Activated CD8-positive, alpha-beta T cell treated with anti-CD3 and anti-CD28 coated beads, Interleukin-2, amount 10 ng/mL, durations not matched to agents 7 days and 5 days (primary cell): ENCODE data around the gene CPNE7. TPM values are rescaled to one million over a fixed set of nuclear protein-coding genes. Genes with fewer than 3 reads are reported as not detected.
"Not testable (repeated sequence)": the region's sequence is repeated elsewhere in the genome, so short reads cannot be mapped to it uniquely, and the experiment has no call there.

Experiments
- ATAC-seq: fragments of 150-1000 bp; cut with Tn5 transposase; one replicate; pipeline ENCODE4 v1.10.0; 2021; ENCODE audit warnings: moderate library complexity
- CTCF ChIA-PET: fragments of 350-600 bp; sonication (Branson Sonifier 250); formaldehyde crosslinking; loops from one replicate; lab custom pipeline; 2021; ENCODE audit warnings: antibody characterized with exemption; lab: Charles Lee
- POLR2A ChIA-PET: fragments of 350-600 bp; sonication (Branson Sonifier 250); formaldehyde crosslinking; loops from one replicate; lab custom pipeline; 2021; ENCODE audit warnings: antibody characterized with exemption; lab: Charles Lee
- DNase-seq: peaks from one replicate; pipeline ENCODE4 v3.0.0-alpha.2; 2020
- H3K27ac Mint-ChIP-seq: one replicate; pipeline ENCODE4 v1.8.0; 2021; ENCODE audit warnings: mild to moderate bottlenecking, mixed read lengths
- H3K27me3 Mint-ChIP-seq: one replicate; pipeline ENCODE4 v1.8.0; 2021; ENCODE audit warnings: low read depth, mixed read lengths
- H3K36me3 Mint-ChIP-seq: one replicate; pipeline ENCODE4 v1.8.0; 2021; ENCODE audit warnings: low read depth, mixed read lengths
- H3K4me1 Mint-ChIP-seq: one replicate; pipeline ENCODE4 v1.8.0; 2021; ENCODE audit warnings: low read depth, mixed read lengths
- H3K4me3 Mint-ChIP-seq: one replicate; pipeline ENCODE4 v1.8.0; 2021; ENCODE audit warnings: mild to moderate bottlenecking, mixed read lengths
- H3K9me3 Mint-ChIP-seq: one replicate; pipeline ENCODE4 v1.8.0; 2022; ENCODE audit warnings: mixed read lengths; ENCODE audit not compliant: insufficient read depth
- total RNA-seq, 2 experiments: library from RNA; stranded (reverse); gene quantifications; one replicate each; pipeline ENCODE4 v1.2.3, GENCODE V29; 2021

The CPNE7 gene
- total RNA-seq, 2 experiments from 2014 or later = 1.1 to 1.8 TPM

DNA sequence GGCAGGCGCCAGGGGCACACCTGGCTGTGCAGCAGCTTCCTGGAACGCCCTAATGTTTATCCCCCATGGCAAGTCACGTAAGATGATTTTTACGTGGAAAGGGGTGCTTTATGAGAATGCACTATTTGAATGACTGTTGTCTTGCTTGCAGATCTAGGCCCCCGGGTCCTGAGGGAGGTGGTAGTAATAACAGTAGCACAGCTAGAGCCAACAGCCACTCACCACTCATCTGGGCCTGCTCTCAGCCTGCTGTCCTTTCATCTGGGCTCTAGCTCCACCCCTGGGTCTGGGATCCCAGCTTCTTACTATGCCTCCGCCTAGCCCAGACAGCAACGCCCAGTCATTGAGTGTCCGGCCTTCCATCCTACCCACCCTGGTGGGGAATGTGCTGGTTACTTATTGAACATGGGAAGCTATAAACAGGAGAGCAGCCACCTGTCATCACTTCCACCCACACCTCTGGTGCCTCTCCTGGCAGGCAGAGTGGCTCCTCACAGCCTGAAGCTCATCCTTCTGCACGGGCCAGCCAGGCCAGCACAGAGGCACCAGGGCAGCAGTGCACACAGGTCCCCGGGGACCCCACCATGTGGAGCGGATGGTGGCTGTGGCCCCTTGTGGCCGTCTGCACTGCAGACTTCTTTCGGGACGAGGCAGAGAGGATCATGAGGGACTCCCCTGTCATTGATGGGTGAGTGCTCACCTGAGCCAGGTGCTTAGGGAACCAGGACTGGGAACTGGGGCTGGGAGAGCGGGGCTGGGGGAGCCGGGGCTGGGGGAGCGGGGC, 54.5 kb downstream of the CPNE7 start:
- ATAC-seq (no peak), DNase-seq (no peak)
- Mint-ChIP-seq H3K4me1 (no peaks in the 10 kb centered on the region), H3K4me3 (no peak overlapping the region), H3K27me3 (peaks cover 5% of the 10 kb centered on the region), H3K9me3 (no peaks in the 10 kb centered on the region), H3K36me3 (no peaks in the 10 kb centered on the region), H3K27ac (no peak overlapping the region)
- CTCF ChIA-PET = no interaction called here
- POLR2A ChIA-PET = no interaction called here

DNA sequence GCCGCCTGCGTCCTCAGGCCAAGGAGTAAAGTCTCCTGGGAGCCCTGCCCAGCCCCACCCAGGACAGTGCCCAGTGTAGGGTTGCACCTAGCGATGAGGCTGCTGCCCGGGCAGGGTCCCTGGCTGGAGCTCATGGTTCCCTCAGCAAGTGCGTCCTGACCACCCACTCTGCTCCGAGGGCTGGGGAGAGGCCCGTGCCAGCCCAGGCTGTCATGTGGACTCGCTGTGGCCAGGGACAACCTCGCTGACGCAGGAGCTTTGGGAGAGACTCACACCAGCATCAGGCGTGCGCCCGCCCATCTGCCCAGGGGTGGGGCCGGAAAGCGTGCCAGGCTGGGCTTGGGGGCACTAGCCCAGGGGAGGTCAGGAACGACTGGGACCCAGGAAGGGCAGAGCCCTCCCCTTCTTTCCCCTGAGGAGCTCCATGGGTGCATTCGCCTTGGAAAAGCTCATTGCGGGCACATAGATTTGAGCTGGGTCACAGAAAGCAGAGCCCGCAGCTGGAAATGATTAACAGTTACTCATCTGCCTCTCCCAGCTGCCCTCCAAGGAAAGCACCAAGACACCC, 57.6 kb downstream of the CPNE7 start:
- DNase-seq (no peak), ATAC-seq (no peak)
- no peaks in the 10 kb centered on the region for H3K27me3 Mint-ChIP-seq
- ChIA-PET POLR2A (interaction anchor here (1.0 kb wide), 1 partner anchor 15 kb away, joined by 3 read pairs; no protein-coding TSS in a partner anchor), CTCF (interaction anchor here (0.8 kb wide), 1 partner anchor 9 kb away, joined by 3 read pairs; no protein-coding TSS in a partner anchor)
- no peaks in the 10 kb centered on the region for H3K4me1 Mint-ChIP-seq
- H3K9me3 Mint-ChIP-seq = no peaks in the 10 kb centered on the region
- no peaks in the 10 kb centered on the region for H3K36me3 Mint-ChIP-seq
- no peak overlapping the region for H3K27ac Mint-ChIP-seq
- H3K4me3 Mint-ChIP-seq = no peak overlapping the region

DNA sequence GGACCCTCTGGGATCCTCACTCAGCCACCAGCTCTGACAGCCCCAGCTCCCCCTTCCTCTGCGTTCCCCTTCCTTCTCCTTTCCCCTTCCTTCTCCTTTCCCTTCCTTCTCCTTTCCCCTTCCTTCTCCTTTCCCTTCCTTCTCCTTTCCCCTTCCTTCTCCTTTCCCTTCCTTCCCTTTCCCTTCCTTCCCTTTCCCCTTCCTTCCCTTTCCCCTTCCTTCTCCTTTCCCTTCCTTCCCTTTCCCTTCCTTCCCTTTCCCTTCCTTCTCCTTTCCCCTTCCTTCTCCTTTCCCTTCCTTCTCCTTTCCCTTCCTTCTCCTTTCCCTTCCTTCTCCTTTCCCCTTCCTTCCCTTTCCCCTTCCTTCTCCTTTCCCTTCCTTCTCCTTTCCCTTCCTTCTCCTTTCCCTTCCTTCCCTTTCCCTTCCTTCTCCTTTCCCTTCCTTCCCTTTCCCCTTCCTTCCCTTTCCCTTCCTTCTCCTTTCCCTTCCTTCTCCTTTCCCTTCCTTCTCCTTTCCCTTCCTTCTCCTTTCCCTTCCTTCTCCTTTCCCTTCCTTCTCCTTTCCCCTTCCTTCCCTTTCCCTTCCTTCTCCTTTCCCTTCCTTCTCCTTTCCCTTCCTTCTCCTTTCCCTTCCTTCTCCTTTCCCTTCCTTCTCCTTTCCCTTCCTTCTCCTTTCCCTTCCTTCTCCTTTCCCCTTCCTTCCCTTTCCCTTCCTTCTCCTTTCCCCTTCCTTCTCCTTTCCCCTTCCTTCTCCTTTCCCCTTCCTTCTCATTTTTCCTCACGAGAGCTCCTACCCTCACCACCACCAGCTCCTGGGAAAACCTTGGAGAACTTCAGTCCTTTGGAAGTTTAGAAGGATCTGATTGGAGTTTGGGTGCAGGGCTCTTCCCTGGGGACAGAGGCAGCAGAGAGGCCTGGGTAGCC, 59.2 kb downstream of the CPNE7 start:
- ATAC-seq, DNase-seq, H3K36me3 Mint-ChIP-seq, H3K4me1 Mint-ChIP-seq, H3K4me3 Mint-ChIP-seq, H3K27me3 Mint-ChIP-seq, H3K27ac Mint-ChIP-seq, H3K9me3 Mint-ChIP-seq, CTCF ChIA-PET: not testable (repeated sequence)
- POLR2A ChIA-PET = interaction anchor here (0.6 to 1.1 kb wide), 2 partner anchors 319 to 564 kb away, joined by 3 read pairs; no protein-coding TSS in a partner anchor

DNA sequence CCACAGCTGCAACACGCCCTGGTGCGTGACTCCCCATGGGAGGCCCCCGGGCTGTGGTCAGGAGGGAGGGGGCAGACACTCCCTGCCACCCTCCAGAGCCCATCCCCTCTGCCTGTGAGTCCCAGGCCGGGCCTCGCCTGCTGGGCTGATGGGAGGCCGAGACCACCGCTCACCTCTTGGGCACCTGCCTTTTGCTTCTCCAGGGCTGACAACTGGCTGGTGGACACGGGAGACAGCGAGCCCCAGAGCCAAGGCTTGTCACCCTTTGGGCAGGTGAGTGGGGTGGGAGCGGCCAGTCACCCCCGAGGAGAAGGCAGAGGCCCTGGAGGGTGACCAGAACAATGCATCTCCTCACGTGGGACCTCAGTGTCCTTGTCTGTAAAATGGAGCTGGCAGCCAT, 61.1 kb downstream of the CPNE7 start:
- peaks cover 9% of the 10 kb centered on the region for H3K4me1 Mint-ChIP-seq
- H3K9me3 Mint-ChIP-seq = no peaks in the 10 kb centered on the region
- ATAC-seq (no peak), DNase-seq (no peak)
- CTCF ChIA-PET = no interaction called here
- no peaks in the 10 kb centered on the region for H3K27me3 Mint-ChIP-seq
- H3K4me3 Mint-ChIP-seq = no peak overlapping the region
- POLR2A ChIA-PET = no interaction called here
- no peaks in the 10 kb centered on the region for H3K36me3 Mint-ChIP-seq
- H3K27ac Mint-ChIP-seq = no peak overlapping the region

DNA sequence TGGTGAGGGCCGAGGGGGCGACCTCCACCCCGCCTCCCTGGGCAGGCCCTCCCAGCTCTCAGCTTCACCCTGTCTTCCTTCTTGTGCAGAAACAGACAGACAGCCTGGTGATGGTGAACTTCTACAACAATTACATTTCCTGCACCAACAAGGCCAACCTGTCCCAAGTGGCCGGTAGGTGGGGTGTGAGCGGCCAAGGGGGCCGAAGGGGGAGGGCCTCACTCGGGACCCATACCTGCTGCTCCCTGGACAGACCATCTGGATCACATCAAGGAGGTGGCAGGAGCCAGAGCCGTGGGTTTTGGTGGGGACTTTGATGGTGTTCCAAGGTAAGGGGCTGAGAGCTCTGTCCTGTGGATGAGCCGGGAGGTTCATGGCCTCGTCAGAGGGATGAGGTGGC, 61.8 kb downstream of the CPNE7 start:
- Mint-ChIP-seq H3K27ac (no peak overlapping the region), H3K4me1 (peaks cover 9% of the 10 kb centered on the region), H3K9me3 (no peaks in the 10 kb centered on the region), H3K4me3 (no peak overlapping the region), H3K27me3 (no peaks in the 10 kb centered on the region), H3K36me3 (no peaks in the 10 kb centered on the region)
- POLR2A ChIA-PET = interaction anchor here (0.5 kb wide), 1 partner anchor 34 kb away, joined by 3 read pairs; no protein-coding TSS in a partner anchor
- DNase-seq = no peak
- no peak for ATAC-seq
- CTCF ChIA-PET = no interaction called here

- Mint-ChIP-seq H3K9me3 (no peaks in the 10 kb centered on the region), H3K27me3 (no peaks in the 10 kb centered on the region), H3K4me3 (no peak overlapping the region), H3K4me1 (peaks cover 9% of the 10 kb centered on the region), H3K36me3 (no peaks in the 10 kb centered on the region), H3K27ac (no peak overlapping the region)
- no peak for ATAC-seq
- POLR2A ChIA-PET = no interaction called here
- CTCF ChIA-PET = no interaction called here
- no peak for DNase-seq
Observed at GRCh38 chr16:89638455-89638854, 62.9 kb downstream of the CPNE7 start.

- peaks cover 4% of the 10 kb centered on the region for H3K36me3 Mint-ChIP-seq
- ATAC-seq = no peak
- H3K9me3 Mint-ChIP-seq = no peaks in the 10 kb centered on the region
- POLR2A ChIA-PET = no interaction called here
- H3K4me1 Mint-ChIP-seq = peaks cover 9% of the 10 kb centered on the region
- H3K27ac Mint-ChIP-seq = no peak overlapping the region
- DNase-seq = no peak
- no peaks in the 10 kb centered on the region for H3K27me3 Mint-ChIP-seq
- CTCF ChIA-PET = no interaction called here
- H3K4me3 Mint-ChIP-seq = no peak overlapping the region
Observed at GRCh38 chr16:89639385-89639784, 63.8 kb downstream of the CPNE7 start.

DNA sequence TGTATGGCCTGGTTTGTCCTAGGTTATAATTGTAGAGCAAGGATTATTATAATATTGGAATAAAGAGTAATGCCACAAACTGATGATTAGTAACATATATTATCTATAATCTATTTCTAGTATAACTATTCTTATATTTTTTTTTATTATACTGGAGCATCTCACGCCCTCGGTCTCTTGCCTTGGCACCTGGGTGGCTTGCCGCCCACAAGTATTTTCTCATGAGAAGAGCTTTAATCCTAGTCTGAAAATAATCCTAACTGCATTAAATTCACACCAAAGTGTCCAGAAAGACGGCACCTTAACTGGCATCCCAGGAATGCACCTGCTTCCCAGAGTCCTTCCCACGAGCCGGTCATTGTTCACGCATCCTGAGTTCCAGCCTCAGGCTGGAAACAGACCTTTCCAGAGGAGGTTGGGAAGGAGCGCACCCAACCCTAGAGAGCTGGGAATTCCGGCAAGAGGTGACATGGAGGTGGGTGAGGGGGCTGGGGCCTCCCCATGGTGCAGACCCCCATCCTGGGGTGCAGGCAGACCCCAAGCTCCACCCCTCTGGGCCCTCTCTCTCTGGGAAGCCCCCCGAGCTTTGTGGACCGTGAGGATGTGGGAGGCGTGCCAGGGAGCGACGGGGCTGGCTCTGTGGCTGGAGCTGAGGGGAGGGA, 66.0 kb downstream of the CPNE7 start:
- Mint-ChIP-seq H3K27ac (no peak overlapping the region), H3K4me1 (peaks cover 9% of the 10 kb centered on the region), H3K27me3 (no peaks in the 10 kb centered on the region), H3K9me3 (no peaks in the 10 kb centered on the region), H3K4me3 (peak overlapping the region; percentile 29), H3K36me3 (peaks cover 17% of the 10 kb centered on the region)
- no peak for ATAC-seq
- no peak for DNase-seq
- POLR2A ChIA-PET = interaction anchor here (0.8 kb wide), 1 partner anchor 424 kb away, joined by 3 read pairs; the partner anchor contains the start of gene ZNF778
- CTCF ChIA-PET = interaction anchor here (0.7 kb wide), 1 partner anchor 78 kb away, joined by 4 read pairs; no protein-coding TSS in a partner anchor

DNA sequence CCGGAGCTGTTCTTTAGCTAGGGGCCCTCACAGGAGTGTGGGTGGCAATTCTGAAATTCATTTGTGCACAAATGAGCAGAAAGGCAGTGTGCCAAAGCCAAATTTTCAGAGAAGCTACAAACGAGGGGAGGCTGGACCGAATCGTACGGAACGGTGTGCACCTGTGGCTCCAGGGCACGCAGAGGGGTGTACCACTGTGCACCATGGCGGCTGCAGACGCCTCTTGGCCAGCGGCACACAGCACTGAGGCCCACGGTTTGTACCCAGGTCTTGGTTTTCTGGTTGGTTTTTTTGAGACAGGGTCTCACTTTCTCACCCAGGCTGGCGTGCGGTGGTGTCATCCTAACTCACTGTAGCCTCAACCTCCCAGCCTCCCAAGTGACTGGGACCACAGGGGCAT, 67.0 kb downstream of the CPNE7 start:
- no peaks in the 10 kb centered on the region for H3K27me3 Mint-ChIP-seq
- H3K27ac Mint-ChIP-seq = no peak overlapping the region
- H3K36me3 Mint-ChIP-seq = peaks cover 21% of the 10 kb centered on the region
- H3K4me1 Mint-ChIP-seq = peaks cover 9% of the 10 kb centered on the region
- CTCF ChIA-PET = interaction anchor here (1.0 kb wide), 1 partner anchor 9 kb away, joined by 3 read pairs; no protein-coding TSS in a partner anchor
- no peak for ATAC-seq
- no peak for DNase-seq
- POLR2A ChIA-PET = interaction anchor here (0.8 kb wide), 1 partner anchor 425 kb away, joined by 3 read pairs; the partner anchor contains the start of gene ZNF778
- H3K4me3 Mint-ChIP-seq = no peak overlapping the region
- no peaks in the 10 kb centered on the region for H3K9me3 Mint-ChIP-seq

- Mint-ChIP-seq H3K4me3 (no peak overlapping the region), H3K36me3 (peaks cover 27% of the 10 kb centered on the region), H3K4me1 (peaks cover 9% of the 10 kb centered on the region), H3K27me3 (no peaks in the 10 kb centered on the region), H3K9me3 (no peaks in the 10 kb centered on the region), H3K27ac (no peak overlapping the region)
- DNase-seq = no peak
- ATAC-seq = no peak
- ChIA-PET CTCF (no interaction called here), POLR2A (no interaction called here)
Observed at GRCh38 chr16:89643769-89644300, 68.3 kb downstream of the CPNE7 start.

- Mint-ChIP-seq H3K27ac (no peak overlapping the region), H3K4me1 (peaks cover 9% of the 10 kb centered on the region), H3K4me3 (no peak overlapping the region), H3K9me3 (no peaks in the 10 kb centered on the region), H3K27me3 (no peaks in the 10 kb centered on the region), H3K36me3 (peaks cover 34% of the 10 kb centered on the region)
- ATAC-seq = no peak
- POLR2A ChIA-PET = no interaction called here
- DNase-seq = no peak
- CTCF ChIA-PET = no interaction called here
Observed at GRCh38 chr16:89645122-89645521, 69.6 kb downstream of the CPNE7 start.
